ENCODE data around the gene IQCE.

The IQCE gene

DNA sequence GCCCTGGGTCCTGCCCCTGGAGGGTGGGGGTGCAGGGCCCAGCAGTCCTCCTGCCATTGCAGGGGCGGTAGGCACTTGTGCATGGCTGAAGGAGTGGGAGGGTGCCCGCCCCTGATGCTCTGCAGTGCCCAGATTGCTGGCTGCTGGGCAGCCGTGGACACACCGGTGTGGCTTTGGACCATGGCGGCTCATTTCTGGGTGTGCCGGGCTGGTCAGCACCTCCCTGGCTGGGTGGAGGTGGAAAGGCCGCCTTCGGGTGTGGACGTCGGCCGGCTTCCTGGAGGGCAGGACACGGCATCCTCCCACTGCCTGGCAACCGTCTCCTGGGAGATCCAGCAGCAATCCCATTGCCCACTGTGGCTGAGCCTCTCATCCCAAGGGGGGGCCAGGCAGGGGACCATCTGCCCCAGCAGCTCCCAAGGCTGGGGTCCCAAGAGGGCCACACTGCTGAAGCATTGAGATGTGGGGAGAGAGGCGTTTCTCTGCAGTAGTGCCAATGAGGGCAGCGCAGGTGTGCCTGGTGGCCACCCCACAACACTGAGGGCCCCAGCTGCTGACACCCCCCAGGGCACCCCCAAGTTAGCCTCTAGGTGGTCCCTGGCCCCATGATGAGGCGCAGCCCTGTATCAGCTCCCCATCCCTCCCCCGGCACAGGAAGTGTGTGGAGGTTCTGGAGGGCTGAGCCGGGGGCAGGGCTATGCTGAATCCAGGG is 85.9 kb downstream of the IQCE start:
- no peak for DNase-seq
- peaks cover 34% of the 10 kb centered on the region for H3K36me3 ChIP-seq
- H3K4me3 ChIP-seq (ENCODE audit: low read depth, low read length): no peak overlapping the region
- no peaks in the 10 kb centered on the region for H3K27me3 ChIP-seq (ENCODE audit: insufficient read depth, low read depth, severe bottlenecking)
- no peak overlapping the region for H3K27ac ChIP-seq
- H3K9me3 ChIP-seq (ENCODE audit: severe bottlenecking): no peaks in the 10 kb centered on the region
- TF ChIP-seq, protein P1, sequence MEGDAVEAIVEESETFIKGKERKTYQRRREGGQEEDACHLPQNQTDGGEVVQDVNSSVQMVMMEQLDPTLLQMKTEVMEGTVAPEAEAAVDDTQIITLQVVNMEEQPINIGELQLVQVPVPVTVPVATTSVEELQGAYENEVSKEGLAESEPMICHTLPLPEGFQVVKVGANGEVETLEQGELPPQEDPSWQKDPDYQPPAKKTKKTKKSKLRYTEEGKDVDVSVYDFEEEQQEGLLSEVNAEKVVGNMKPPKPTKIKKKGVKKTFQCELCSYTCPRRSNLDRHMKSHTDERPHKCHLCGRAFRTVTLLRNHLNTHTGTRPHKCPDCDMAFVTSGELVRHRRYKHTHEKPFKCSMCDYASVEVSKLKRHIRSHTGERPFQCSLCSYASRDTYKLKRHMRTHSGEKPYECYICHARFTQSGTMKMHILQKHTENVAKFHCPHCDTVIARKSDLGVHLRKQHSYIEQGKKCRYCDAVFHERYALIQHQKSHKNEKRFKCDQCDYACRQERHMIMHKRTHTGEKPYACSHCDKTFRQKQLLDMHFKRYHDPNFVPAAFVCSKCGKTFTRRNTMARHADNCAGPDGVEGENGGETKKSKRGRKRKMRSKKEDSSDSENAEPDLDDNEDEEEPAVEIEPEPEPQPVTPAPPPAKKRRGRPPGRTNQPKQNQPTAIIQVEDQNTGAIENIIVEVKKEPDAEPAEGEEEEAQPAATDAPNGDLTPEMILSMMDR (IDR thresholded peaks at IDR 0.05; ENCODE audit: low read depth, low read length): no peak

DNA sequence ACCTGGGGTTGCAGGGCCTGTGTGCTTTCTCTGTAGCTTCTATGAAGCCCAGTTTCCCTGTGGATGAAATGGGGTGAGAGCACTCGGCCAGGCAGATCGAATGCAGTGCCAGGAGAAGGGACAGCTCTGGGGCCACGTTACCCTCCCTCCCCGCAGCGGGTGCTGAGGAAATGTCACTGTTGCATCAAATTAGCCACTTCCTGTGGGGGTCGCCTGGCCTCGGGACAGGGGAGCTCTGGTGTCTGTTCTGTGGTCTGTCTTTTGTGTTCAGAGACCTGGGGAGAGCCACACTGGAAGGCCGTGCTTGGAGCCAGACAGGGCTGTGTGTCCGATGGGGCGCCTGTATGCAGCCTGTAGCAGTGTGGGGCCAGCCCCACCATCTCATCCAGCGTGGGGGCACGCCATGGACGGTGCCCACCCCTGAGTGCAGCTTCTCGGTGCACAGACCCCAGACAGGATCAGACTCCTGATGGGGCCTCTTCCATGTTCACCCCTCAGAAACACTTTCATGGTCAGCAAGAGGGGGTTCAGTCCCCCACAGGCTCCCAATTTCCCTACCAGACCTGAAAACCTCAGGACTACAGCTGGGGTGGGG is 86.6 kb downstream of the IQCE start:
- H3K27me3 ChIP-seq (ENCODE audit: insufficient read depth, low read depth, severe bottlenecking): no peaks in the 10 kb centered on the region
- H3K27ac ChIP-seq: no peak overlapping the region
- H3K36me3 ChIP-seq: peaks cover 35% of the 10 kb centered on the region
- no peak for DNase-seq
- no peaks in the 10 kb centered on the region for H3K9me3 ChIP-seq (ENCODE audit: severe bottlenecking)
- TF ChIP-seq, protein P1 (IDR thresholded peaks at IDR 0.05; ENCODE audit: low read depth, low read length): no peak
- H3K4me3 ChIP-seq (ENCODE audit: low read depth, low read length): no peak overlapping the region

DNA sequence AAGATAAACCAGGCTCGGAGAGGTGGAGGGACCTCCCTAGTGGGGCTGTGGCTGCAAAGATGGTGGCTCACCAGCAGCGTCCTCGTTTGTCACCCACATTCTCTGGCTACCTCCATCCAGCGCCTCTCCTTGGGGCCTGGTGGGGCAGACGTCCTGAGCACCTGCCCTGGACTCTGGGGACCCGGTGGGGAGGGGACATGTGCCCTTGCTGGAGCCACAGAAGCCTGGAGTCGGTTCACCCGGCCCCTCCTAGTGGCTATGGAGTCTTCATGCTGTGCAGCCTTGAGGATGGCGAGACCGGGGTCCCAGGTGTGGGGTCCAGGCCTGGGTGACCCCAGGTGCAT is 87.5 kb downstream of the IQCE start:
- Histone ChIP-seq H3K27me3 (ENCODE audit: insufficient read depth, low read depth, severe bottlenecking) (no peaks in the 10 kb centered on the region), H3K27ac (no peak overlapping the region), H3K9me3 (ENCODE audit: severe bottlenecking) (no peaks in the 10 kb centered on the region), H3K36me3 (peaks cover 34% of the 10 kb centered on the region), H3K4me3 (ENCODE audit: low read depth, low read length) (no peak overlapping the region)
- no peak for DNase-seq
- TF ChIP-seq, protein P1 (IDR thresholded peaks at IDR 0.05; ENCODE audit: low read depth, low read length): no peak

DNA sequence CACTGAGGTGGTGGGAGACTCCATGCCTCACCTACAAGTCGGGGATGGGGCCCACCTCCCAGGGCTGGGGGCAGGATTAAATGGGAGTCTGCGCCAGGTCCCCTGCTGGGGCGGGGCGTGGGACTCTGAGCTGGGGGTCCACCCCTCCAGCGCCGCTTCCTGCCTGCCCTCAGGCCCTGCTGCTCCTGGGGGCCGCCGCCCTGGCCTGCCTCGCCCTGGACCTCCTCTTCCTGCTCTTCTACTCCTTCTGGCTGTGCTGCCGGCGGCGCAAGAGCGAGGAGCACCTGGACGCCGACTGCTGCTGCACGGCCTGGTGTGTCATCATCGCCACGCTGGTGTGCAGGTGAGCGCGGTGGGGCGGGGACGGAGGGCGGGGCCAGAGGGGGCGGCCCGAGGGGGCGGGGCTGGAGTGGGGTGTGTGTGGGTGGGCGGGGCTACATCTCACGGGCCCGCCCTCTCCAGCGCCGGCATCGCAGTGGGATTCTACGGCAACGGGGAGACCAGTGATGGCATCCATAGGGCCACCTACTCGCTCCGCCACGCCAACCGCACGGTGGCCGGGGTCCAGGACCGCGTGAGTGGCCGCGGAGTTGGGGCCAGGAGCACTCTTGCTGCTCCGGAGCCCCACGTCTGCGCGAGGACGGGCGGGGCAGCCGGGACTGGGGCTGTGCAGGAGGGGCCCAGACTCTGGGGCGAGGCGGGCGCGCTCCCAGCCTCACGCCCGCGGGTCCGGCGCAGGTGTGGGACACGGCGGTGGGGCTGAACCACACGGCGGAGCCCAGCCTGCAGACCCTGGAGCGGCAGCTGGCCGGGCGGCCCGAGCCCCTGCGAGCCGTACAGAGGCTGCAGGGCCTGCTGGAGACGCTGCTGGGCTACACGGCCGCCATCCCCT is 88.1 kb downstream of the IQCE start:
- Histone ChIP-seq H3K27ac (no peak overlapping the region), H3K27me3 (ENCODE audit: insufficient read depth, low read depth, severe bottlenecking) (no peaks in the 10 kb centered on the region), H3K9me3 (ENCODE audit: severe bottlenecking) (no peaks in the 10 kb centered on the region), H3K36me3 (peaks cover 38% of the 10 kb centered on the region), H3K4me3 (ENCODE audit: low read depth, low read length) (no peak overlapping the region)
- no peak for DNase-seq
- TF ChIP-seq, protein P1 (IDR thresholded peaks at IDR 0.05; ENCODE audit: low read depth, low read length): no peak

DNA sequence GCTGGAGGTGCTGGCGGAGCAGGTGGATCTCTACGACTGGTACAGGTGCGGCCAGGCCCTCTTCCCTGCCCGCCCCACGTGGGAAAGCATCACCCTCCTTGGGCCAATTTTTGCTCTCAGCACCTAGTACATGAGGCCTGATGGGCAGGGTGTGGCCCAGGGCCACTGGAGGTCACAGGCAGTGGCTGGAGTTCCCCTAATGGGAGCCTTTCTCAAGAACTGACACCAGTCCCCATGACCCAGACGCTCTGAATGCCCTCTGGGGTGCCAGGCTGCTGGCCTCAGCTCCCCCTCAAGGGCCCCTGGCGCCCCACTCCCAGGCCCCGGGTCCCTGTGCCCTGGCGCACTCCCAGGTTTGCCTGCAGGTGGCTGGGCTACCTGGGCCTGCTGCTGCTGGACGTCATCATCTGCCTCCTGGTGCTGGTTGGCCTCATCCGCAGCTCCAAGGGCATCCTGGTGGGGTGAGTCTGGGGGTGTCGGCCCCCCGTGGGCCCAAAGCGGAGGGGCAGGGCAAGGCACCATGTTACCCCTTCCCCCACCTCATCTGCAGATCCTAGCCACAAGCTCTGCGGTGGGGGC is 88.9 kb downstream of the IQCE start:
- DNase-seq: no peak
- Histone ChIP-seq H3K4me3 (ENCODE audit: low read depth, low read length) (no peak overlapping the region), H3K27me3 (ENCODE audit: insufficient read depth, low read depth, severe bottlenecking) (no peaks in the 10 kb centered on the region), H3K36me3 (peaks cover 38% of the 10 kb centered on the region), H3K9me3 (ENCODE audit: severe bottlenecking) (no peaks in the 10 kb centered on the region), H3K27ac (no peak overlapping the region)
- TF ChIP-seq, protein P1 (IDR thresholded peaks at IDR 0.05; ENCODE audit: low read depth, low read length): no peak
